ENCODE measurements around the gene UTP25. TPM values are rescaled to one million over a fixed set of nuclear protein-coding genes. Genes with fewer than 3 reads are reported as not detected.
"Not testable (repeated sequence)": the region's sequence is repeated elsewhere in the genome, so short reads cannot be mapped to it uniquely, and the experiment has no call there.

The UTP25 gene
- total RNA-seq, 6 experiments from 2014 or later, result 9.0 to 18.5 (median 16.2) TPM

- Mint-ChIP-seq H3K27me3 (ENCODE audit: insufficient read depth) (no peaks in the 10 kb centered on the region), H3K36me3 (ENCODE audit: low read depth) (no peaks in the 10 kb centered on the region), H3K4me3 (peak overlapping the region; percentile 80), H3K9me3 (no peaks in the 10 kb centered on the region), H3K4me1 (ENCODE audit: low read depth) (peaks cover 76% of the 10 kb centered on the region), H3K27ac (peak overlapping the region; percentile 97)
- DNase-seq, result peak; percentile 38
- no peak for TF ChIP-seq CTCF (IDR thresholded peaks at IDR 0.05)
These were observed 56.5 kb downstream of the UTP25 start for GRCh38 chr1:209884249-209884648.

GRCh38 chr1:209884665-209885117, 56.9 kb downstream of the UTP25 start:
- no peak for TF ChIP-seq CTCF (IDR thresholded peaks at IDR 0.05)
- Mint-ChIP-seq H3K27ac (peak overlapping the region; percentile 97), H3K9me3 (no peaks in the 10 kb centered on the region), H3K27me3 (ENCODE audit: insufficient read depth) (no peaks in the 10 kb centered on the region), H3K4me3 (peak overlapping the region; percentile 80), H3K4me1 (ENCODE audit: low read depth) (peaks cover 72% of the 10 kb centered on the region), H3K36me3 (ENCODE audit: low read depth) (no peaks in the 10 kb centered on the region)
- peak; percentile 97 for DNase-seq

GRCh38 chr1:209885403-209886218, 57.8 kb downstream of the UTP25 start:
- Mint-ChIP-seq H3K27me3 (ENCODE audit: insufficient read depth) (no peaks in the 10 kb centered on the region), H3K36me3 (ENCODE audit: low read depth) (no peaks in the 10 kb centered on the region), H3K4me3 (no peak overlapping the region), H3K4me1 (ENCODE audit: low read depth) (peaks cover 72% of the 10 kb centered on the region), H3K9me3 (no peaks in the 10 kb centered on the region), H3K27ac (no peak overlapping the region; the same call in 1 of the 2 replicates)
- DNase-seq, result no peak
- TF ChIP-seq CTCF (IDR thresholded peaks at IDR 0.05), result no peak

GRCh38 chr1:209886219-209886536, 58.4 kb downstream of the UTP25 start:
- DNase-seq, result no peak
- no peak overlapping the region for H3K27ac Mint-ChIP-seq
- H3K4me3 Mint-ChIP-seq, result no peak overlapping the region
- no peaks in the 10 kb centered on the region for H3K27me3 Mint-ChIP-seq (ENCODE audit: insufficient read depth)
- H3K4me1 Mint-ChIP-seq (ENCODE audit: low read depth), result peaks cover 72% of the 10 kb centered on the region
- TF ChIP-seq CTCF (IDR thresholded peaks at IDR 0.05), result peak; percentile 55
- no peaks in the 10 kb centered on the region for H3K36me3 Mint-ChIP-seq (ENCODE audit: low read depth)
- H3K9me3 Mint-ChIP-seq, result no peaks in the 10 kb centered on the region

- not testable (repeated sequence) for H3K9me3 Mint-ChIP-seq; H3K36me3 Mint-ChIP-seq (ENCODE audit: low read depth); DNase-seq; H3K27me3 Mint-ChIP-seq (ENCODE audit: insufficient read depth); H3K27ac Mint-ChIP-seq; H3K4me3 Mint-ChIP-seq
- peaks cover 67% of the 10 kb centered on the region for H3K4me1 Mint-ChIP-seq (ENCODE audit: low read depth)
These were observed 60.7 kb downstream of the UTP25 start for GRCh38 chr1:209888291-209889076.

GRCh38 chr1:209889077-209889418, 61.3 kb downstream of the UTP25 start:
- Mint-ChIP-seq H3K4me1 (ENCODE audit: low read depth) (peaks cover 67% of the 10 kb centered on the region), H3K27me3 (ENCODE audit: insufficient read depth) (no peaks in the 10 kb centered on the region), H3K36me3 (ENCODE audit: low read depth) (no peaks in the 10 kb centered on the region), H3K4me3 (no peak overlapping the region), H3K9me3 (no peaks in the 10 kb centered on the region), H3K27ac (no peak overlapping the region)
- no peak for DNase-seq
- no peak for TF ChIP-seq CTCF (IDR thresholded peaks at IDR 0.05)
